A172 (cell line): Measurements from ENCODE around the gene RBBP9. TPM values are rescaled to one million over a fixed set of nuclear protein-coding genes. Genes with fewer than 3 reads are reported as not detected.
A peak's percentile ranks its signal among the peaks of the same experiment; 100 is the strongest.
"Not testable (repeated sequence)": the region's sequence is repeated elsewhere in the genome, so short reads cannot be mapped to it uniquely, and the experiment has no call there.

Source experiments
- DNase-seq: peaks from one replicate; pipeline ENCODE4 v3.0.0-alpha.2; 2015; ENCODE audit warnings: low spot score
- total RNA-seq: library from RNA; depleted of rRNA; stranded (reverse); fragments of >200 nt; shearing (Covaris generic); gene quantifications from 2 replicates; pipeline ENCODE4 v1.2.3, GENCODE V29; 2014; rRNA removed

Gene RBBP9
- 47.6 and 57.2 TPM in 2 replicates for total RNA-seq

DNA sequence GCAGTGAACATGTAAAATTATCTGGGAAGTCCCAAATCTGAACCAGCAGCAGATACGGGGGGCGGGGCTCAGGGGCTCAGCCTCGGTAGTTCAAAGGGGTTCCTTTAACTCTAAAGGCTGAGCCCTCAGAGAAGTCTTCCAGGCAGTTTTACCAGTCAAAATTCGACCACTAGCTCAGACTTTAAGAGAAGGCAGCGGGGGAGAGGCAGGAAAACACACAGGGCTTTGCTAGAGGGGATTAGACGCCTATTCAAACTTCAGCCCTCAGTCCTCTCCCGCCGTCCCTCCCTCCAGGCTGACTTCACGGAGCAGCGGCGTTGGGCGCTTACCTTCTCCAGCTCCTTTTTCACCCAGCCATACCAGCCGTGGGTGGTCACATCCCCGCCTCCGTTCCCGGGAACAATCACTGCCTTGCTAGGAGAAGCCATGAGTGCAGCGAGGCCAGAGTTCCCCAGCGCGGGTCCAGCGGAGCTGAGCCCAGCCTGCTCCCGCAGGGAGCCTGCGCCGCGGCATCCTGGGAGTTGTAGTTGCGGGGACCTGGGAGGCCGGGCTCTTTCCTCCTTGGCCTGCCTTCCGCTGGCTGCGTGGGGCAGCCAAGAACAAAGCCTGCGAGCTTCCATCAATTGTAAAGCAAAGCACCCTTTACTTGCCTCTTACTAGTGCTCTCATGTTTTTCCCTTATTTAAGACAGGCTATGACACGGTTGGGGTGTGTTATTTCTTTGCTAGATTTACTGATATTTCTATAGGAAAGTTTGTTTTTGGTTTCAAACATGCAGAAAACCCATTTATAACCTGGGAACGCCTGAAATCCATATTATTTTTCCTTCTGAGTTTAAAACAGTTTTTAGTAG is at the start of gene RBBP9:
Gene RBBP9 (minus strand): TSS at position 486 of the 853 bp plus-strand sequence. CDS start 58 bp downstream, at position 428.
- peak; percentile 64 for DNase-seq

GRCh38 chr20:18545566-18545965 is 48.5 kb upstream of the RBBP9 start:
- no peak for DNase-seq

- DNase-seq: no peak
Observed at GRCh38 chr20:18543932-18544331, 46.9 kb upstream of the RBBP9 start.

DNA sequence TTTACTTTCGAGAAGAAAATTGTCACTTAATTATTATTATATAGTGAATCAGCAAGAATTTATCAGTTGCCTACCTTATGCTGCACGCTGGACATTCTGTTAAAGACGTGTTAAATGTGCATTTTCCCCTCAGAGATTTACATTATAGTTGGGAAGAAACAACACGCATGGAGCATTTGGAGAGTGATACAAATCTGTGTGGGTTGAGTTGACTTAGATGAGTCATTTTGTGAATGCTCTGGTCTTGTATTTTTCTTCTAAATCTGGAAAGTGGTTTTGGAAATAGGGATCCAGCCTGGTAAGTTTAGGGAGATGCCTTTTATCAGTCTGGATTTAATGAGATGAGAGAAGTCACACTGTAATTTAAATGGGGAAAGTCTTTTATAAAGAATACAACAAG is 46.2 kb upstream of the RBBP9 start:
- DNase-seq: no peak

GRCh38 chr20:18541741-18542140 is 44.7 kb upstream of the RBBP9 start:
- DNase-seq: no peak

DNA sequence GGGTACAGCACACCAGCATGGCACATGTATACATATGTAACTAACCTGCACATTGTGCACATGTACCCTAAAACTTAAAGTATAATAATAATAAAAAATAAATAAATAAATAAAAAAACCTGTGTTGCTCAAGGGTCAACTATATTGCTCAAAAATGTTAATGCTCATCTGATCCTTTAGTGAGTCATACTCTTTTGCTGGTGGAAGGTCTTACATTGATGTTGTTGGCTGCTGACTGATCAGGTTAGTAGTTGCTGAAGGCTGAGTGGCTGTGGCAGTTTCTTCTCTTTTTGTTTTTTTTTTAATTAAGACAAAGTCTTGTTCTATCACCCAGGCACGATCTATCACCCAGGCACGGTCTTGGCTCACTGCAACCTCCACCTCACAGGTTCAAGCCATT is 40.6 kb upstream of the RBBP9 start:
- DNase-seq: no peak

DNA sequence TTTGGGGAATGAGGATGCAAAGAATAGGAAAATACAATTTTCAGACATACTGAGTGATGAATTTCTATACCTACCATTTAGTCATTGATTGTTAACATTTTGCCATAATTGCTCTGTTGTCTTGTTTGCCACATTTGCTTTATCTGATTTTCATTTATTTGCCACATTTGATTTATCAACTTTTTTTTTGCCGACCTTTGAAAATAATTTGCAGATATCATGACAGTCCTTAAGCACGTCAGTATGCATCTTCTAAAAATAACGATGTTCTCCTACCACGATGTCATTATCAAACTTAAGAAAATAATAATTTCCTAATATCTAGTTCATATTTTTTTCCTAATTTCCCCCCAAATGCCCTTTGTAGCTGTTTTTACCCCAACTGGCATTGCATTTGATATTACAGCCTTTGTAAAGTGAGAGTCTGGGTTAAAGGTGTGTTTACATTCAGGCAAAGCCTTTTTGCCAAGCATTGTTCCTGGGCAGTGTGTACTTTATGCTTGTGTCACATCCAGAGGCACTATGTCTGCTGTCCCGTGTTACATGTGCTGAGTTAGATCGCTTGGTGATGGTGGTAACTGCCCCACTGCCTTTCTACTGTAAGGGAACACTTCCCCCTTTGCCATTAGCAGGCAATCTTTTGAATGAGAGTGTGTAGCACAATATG is 37.1 kb upstream of the RBBP9 start:
- DNase-seq: no peak

GRCh38 chr20:18533491-18533890 is 36.5 kb upstream of the RBBP9 start:
- no peak for DNase-seq

GRCh38 chr20:18532626-18533025 is 35.6 kb upstream of the RBBP9 start:
- DNase-seq: no peak

- DNase-seq: no peak
Observed at GRCh38 chr20:18529041-18529440, 32.0 kb upstream of the RBBP9 start.

GRCh38 chr20:18527836-18528235 is 30.8 kb upstream of the RBBP9 start:
- no peak for DNase-seq

DNA sequence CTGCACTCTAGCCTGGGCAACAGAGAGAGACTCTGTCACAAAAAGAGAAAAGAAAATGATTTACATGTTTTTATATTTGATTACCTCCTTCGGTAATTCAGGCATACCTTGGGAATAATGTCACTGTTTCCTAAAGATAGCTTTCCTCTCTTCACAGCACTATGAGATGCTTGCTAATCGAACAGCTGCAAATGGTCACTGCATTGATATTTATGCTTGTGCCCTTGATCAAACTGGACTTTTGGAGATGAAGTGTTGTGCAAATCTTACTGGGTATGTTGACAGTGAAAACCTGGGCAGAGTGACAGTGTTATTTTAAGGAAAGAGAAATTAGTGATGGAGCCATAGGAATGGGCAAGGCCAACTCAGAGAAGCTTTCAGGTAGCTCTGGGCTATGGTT is 30.3 kb upstream of the RBBP9 start:
- DNase-seq: no peak

GRCh38 chr20:18526761-18527160 is 29.7 kb upstream of the RBBP9 start:
- DNase-seq: not testable (repeated sequence)

DNA sequence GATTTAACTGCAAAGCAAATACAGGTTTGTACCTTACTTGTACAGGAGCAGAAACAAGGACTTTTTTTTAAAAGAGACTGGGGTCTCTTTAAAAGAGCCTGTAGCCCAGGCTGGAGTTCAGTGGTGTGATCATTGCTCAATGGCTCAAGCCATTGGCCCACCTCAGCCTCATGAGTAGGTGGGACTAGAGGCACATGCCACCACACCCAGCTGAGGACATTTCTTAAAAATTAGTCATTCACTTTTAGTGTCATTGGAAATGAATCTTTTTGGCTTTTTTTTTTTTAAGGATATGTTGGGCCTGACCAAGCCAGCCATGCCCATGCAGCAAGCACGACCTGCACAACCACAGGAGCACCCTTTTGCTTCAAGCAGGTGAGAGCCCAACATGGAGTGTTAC is 27.6 kb upstream of the RBBP9 start:
- DNase-seq: peak; percentile 90

DNA sequence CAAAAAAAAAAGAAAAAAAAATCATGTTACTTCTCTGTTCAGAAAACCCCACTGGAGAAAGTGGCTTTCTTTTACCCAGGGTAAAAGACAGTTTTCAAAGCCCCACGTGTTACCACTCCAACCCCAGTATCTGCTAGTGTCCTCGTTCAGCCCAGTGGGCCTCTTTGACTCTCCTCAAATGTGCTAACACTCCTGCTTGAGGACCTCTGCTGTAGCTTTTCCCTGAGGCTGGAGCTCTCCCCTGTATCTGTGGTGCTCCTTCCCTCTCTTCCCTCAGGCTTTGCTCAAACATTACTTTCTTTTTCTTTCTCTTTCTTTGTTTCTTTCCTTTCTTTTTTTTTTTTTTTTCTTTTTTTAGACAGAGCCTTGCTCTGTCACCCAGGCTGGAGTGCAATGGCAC is 26.0 kb upstream of the RBBP9 start:
- no peak for DNase-seq

DNA sequence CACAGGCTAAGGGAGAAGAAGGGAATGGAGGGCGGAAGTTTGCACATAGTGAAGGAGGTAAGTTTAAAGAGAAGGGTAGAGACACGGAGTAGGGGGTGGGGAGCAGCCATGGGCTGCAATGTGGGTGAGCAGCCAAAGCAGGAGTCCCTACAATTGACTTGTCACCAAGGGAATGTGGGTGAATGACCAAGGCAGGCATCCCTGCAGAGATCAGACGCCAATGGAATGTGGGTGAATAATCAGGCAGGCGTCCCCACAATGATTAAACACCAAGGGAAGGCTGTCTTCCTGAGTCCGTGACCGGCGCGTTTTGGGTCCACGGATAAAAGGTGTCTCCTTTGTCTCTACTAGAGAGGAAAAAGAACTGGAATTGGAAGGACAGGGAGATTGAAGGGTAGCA is 25.0 kb upstream of the RBBP9 start:
- DNase-seq: peak; percentile 77

GRCh38 chr20:18515973-18516372 is 18.9 kb upstream of the RBBP9 start:
- DNase-seq: no peak

- no peak for DNase-seq
Observed at GRCh38 chr20:18514127-18514526, 17.1 kb upstream of the RBBP9 start.

- no peak for DNase-seq
Observed at GRCh38 chr20:18513208-18513607, 16.2 kb upstream of the RBBP9 start.

DNA sequence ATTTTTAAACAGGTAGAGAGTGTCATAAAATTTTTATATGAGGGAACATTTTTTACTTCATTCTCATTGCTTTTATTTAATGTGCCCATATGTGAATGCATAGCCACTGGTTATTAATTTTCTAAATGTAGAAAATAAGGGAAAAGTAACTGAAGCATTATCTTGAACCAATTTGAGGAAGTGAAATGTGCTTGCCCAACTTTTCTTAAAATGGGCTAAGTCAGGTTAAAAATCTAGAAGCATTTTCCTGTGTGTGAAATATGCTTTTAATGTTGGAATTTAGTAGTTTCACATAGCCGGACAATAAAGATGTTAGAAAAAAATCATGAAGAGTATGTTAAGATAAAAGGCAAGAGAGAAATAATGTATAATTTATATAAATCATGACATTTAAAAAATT is 14.5 kb upstream of the RBBP9 start:
- no peak for DNase-seq

- DNase-seq: peak; percentile 97
Observed at GRCh38 chr20:18507218-18508191, 10.5 kb upstream of the RBBP9 start, which contains the start of gene SEC23B. Gene SEC23B, plus strand, starts transcription at chr20:18507940. Its CDS starts 2,896 bp downstream, at chr20:18510836.

- no peak for DNase-seq
Observed at GRCh38 chr20:18506744-18507143, 9.7 kb upstream of the RBBP9 start.
